ENCODE measurements around the gene YWHAQ. TPM values are rescaled to one million over a fixed set of nuclear protein-coding genes. Genes with fewer than 3 reads are reported as not detected.

The YWHAQ gene
- polyA plus RNA-seq, 2 of the 4 experiments (the other 2 are of a cell fraction) = 661 to 833 TPM

DNA sequence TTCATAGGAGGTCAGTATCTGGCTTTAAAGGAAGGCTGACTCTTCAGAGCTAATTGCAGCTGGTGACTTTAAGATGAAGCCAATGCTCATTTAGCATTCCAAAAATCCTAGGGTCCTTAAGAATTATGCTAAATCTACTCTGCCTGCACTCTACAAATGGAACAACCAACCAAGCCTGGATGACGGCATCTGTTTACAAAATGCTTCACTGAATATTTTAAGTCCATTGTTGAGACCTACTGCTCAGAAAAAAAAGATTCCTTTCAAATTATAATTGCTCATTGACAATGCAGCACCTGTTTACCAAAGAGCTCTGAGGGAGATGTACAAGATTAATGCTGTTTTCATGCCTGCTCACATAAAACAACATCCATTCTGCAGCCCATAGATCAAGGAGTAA, 31.4 kb downstream of the YWHAQ start (continued):
- TF ChIP-seq ESRRA (IDR thresholded peaks at IDR 0.05; ENCODE audit: borderline replicate concordance, low read length) = no peak
- TF ChIP-seq CBX8 (IDR thresholded peaks at IDR 0.05) = no peak
- TF ChIP-seq HDAC2 (IDR thresholded peaks at IDR 0.05) = no peak
- TF ChIP-seq MYC (IDR thresholded peaks at IDR 0.05; ENCODE audit: borderline replicate concordance, low read length) = no peak
- TF ChIP-seq, protein P1, sequence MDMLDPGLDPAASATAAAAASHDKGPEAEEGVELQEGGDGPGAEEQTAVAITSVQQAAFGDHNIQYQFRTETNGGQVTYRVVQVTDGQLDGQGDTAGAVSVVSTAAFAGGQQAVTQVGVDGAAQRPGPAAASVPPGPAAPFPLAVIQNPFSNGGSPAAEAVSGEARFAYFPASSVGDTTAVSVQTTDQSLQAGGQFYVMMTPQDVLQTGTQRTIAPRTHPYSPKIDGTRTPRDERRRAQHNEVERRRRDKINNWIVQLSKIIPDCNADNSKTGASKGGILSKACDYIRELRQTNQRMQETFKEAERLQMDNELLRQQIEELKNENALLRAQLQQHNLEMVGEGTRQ (IDR thresholded peaks at IDR 0.05) = no peak
- no peak for TF ChIP-seq FOSB (CRISPR knock-in tag; IDR thresholded peaks at IDR 0.05)
- no peak for TF ChIP-seq CEBPB (IDR thresholded peaks at IDR 0.05)
- no peak for TF ChIP-seq EHMT2 (IDR thresholded peaks at IDR 0.05; ENCODE audit: low read depth)

DNA sequence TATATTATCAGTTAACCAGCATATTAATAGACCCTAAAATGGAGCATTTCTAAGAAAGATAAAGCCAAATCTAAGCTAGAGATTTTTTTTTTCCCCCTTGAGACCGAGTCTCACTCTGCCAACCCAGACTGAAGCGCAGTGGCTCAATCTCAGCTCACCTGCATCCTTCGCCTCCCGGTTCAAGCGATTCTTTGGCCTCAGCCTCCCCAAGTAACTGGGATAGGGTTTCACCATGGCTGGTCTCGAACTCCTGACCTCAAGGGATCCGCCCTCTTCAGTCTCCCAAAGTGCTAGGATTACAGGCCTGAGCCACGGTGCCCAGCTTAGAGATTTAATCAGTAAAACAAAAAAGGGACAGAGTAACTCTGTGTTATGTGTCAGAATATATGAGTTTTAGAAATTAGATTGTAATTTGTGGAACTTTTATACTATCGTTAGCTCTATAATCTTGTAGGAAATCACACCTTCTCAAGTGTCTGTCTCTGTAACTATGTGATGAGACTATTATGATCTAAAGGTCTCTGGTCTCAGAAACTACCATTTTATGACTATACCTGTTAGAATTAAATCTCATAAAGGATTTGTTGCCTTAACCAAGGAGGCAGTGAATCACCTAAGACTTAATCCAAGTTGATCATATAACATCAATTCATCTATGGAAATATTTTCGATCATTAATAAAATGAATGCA, 34.0 kb downstream of the YWHAQ start:
- POLR2A ChIA-PET = interaction anchor here (0.6 kb wide), 1 partner anchor 25 kb away, joined by 3 read pairs; no protein-coding TSS in a partner anchor
- peak overlapping the region in 1 of 2 experiments; percentile 19; a peak in 1 of 6 replicates for H3K27ac ChIP-seq
- no peak overlapping the region for H3K4me3 ChIP-seq
- peak overlapping the region; percentile 43; the same call in 2 of the 3 replicates for H3K4me2 ChIP-seq
- FAIRE-seq (no peak), DNase-seq (ENCODE audit: low read depth in 1 of 2, low spot score in 1 of 2) (no peak), ATAC-seq (no peak)
- CTCF ChIA-PET = interaction anchor here (1.2 to 1.4 kb wide), 3 partner anchors 8 to 174 kb away, joined by 3 to 6 read pairs (median 5); no protein-coding TSS in a partner anchor
- peaks cover 47% of the 10 kb centered on the region for H3K4me1 ChIP-seq
- TF ChIP-seq RAD21 (conservative IDR thresholded peaks at IDR 0.05 in 1 of 2, IDR thresholded peaks at IDR 0.05 in 1 of 2) (no peak), CTCF (IDR thresholded peaks at IDR 0.05) (no peak), FOXS1 (CRISPR knock-in tag; IDR thresholded peaks at IDR 0.05) (no peak), CHD2 (IDR thresholded peaks at IDR 0.05; ENCODE audit: low read length, partially characterized antibody) (no peak), ZC3H11A (IDR thresholded peaks at IDR 0.05) (no peak), ZNF302 (CRISPR knock-in tag; IDR thresholded peaks at IDR 0.05) (no peak), TP53 (CRISPR knock-in tag; IDR thresholded peaks at IDR 0.05) (no peak), JUN (IDR thresholded peaks at IDR 0.05) (no peak), EP300 (IDR thresholded peaks at IDR 0.05) (no peak), POLR2AphosphoS2 (conservative IDR thresholded peaks at IDR 0.05; ENCODE audit: low read length) (no peak), EHF (CRISPR knock-in tag; IDR thresholded peaks at IDR 0.05) (no peak), REST (IDR thresholded peaks at IDR 0.05) (no peak), PHF8 (IDR thresholded peaks at IDR 0.05; ENCODE audit: borderline replicate concordance, low read depth) (no peak), MAZ (IDR thresholded peaks at IDR 0.05; ENCODE audit: borderline replicate concordance, low read depth, low read length) (no peak)
- TF ChIP-seq, protein P2, sequence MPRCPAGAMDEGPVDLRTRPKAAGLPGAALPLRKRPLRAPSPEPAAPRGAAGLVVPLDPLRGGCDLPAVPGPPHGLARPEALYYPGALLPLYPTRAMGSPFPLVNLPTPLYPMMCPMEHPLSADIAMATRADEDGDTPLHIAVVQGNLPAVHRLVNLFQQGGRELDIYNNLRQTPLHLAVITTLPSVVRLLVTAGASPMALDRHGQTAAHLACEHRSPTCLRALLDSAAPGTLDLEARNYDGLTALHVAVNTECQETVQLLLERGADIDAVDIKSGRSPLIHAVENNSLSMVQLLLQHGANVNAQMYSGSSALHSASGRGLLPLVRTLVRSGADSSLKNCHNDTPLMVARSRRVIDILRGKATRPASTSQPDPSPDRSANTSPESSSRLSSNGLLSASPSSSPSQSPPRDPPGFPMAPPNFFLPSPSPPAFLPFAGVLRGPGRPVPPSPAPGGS (IDR thresholded peaks at IDR 0.05) = no peak
- H3K9me3 ChIP-seq = peaks cover 25% of the 10 kb centered on the region
- 90% methylated on average over 10 of the region's 10 CpGs for WGBS (ENCODE audit: missing lambda C conversion rate)
